ENCODE results near the gene BRCA1.

Gene BRCA1

GRCh38 chr17:42997984-42998938 is 126.9 kb downstream of the BRCA1 start, which contains the start of gene RPL27:
Gene RPL27, plus strand, starts transcription at chr17:42998419. Its CDS starts 332 bp downstream, at chr17:42998751.
- peak within 1 kb of the TSS; percentile 99 for H3K4me3 ChIP-seq (ENCODE audit: control insufficient read depth, low read depth, low read length)
- peak; percentile 100 for DNase-seq (ENCODE audit: low read depth)
- peak; percentile 77 for TF ChIP-seq CTCF (conservative IDR thresholded peaks at IDR 0.05; ENCODE audit: control insufficient read depth, insufficient read depth, low read depth, low read length)

- peak overlapping the region; percentile 43 for H3K4me3 ChIP-seq (ENCODE audit: control insufficient read depth, low read depth, low read length)
- no peak for DNase-seq (ENCODE audit: low read depth)
- TF ChIP-seq CTCF (conservative IDR thresholded peaks at IDR 0.05; ENCODE audit: control insufficient read depth, insufficient read depth, low read depth, low read length), result no peak
Observed at GRCh38 chr17:42997390-42997983, 127.7 kb downstream of the BRCA1 start.

Data from fibroblast of mammary gland (primary cell).